DND-41 (cell line): ENCODE results near the gene PARVA.

Source experiments
- ATAC-seq: fragments of 200-7000 bp; cut with Tn5 transposase; 3 replicates; pipeline ENCODE4 v1.9.1; 2021; ENCODE audit warnings: low read depth; ENCODE audit not compliant: insufficient read depth
- DNase-seq: peaks from one replicate; pipeline ENCODE4 v3.0.0-alpha.2; 2020
- H2AFZ ChIP-seq: 2 replicates; pipeline ENCODE4 v1.6.0; 2012; ENCODE audit warnings: low read depth, low read length
- H3K27ac ChIP-seq: 2 replicates; pipeline ENCODE4 v1.5.1; 2012; ENCODE audit warnings: low read length, inconsistent platforms
- H3K27me3 ChIP-seq: fragments of 200-600 bp; sonication (generic); 2 replicates; pipeline ENCODE4 v1.6.0; 2012; ENCODE audit warnings: low read length, mild to moderate bottlenecking, inconsistent platforms; ENCODE audit not compliant: insufficient read depth, poor library complexity
- H3K36me3 ChIP-seq: 2 replicates; pipeline ENCODE4 v1.5.1; 2012; ENCODE audit warnings: low read length, inconsistent platforms; ENCODE audit not compliant: insufficient read depth
- H3K4me1 ChIP-seq: 2 replicates; pipeline ENCODE4 v1.5.1; 2012; ENCODE audit warnings: mild to moderate bottlenecking, low read length; ENCODE audit not compliant: insufficient read depth
- H3K4me2 ChIP-seq: 2 replicates; pipeline ENCODE4 v1.6.0; 2012; ENCODE audit warnings: mild to moderate bottlenecking, moderate library complexity, low read length, inconsistent platforms; ENCODE audit not compliant: insufficient read depth
- H3K4me3 ChIP-seq, 2 experiments: fragments of 200-600 bp in 1 of 2; shearing (Covaris generic) in 1 of 2; 2 replicates each; pipeline ENCODE4 v1.5.1; 2012 to 2016; ENCODE audit warnings: inconsistent platforms in 2 of 2, low read length in 2 of 2, mild to moderate bottlenecking in 2 of 2, low read depth in 1 of 2, moderate library complexity in 1 of 2
- H3K79me2 ChIP-seq: 2 replicates; pipeline ENCODE4 v1.6.0; 2012; ENCODE audit warnings: low read length, inconsistent platforms; ENCODE audit not compliant: insufficient read depth
- H3K9ac ChIP-seq: 2 replicates; pipeline ENCODE4 v1.6.0; 2012; ENCODE audit warnings: low read depth, mild to moderate bottlenecking, inconsistent platforms, low read length, moderate library complexity
- H3K9me3 ChIP-seq: 2 replicates; pipeline ENCODE4 v1.5.1; 2012; ENCODE audit warnings: low read length, moderate library complexity, mild to moderate bottlenecking, inconsistent platforms; ENCODE audit not compliant: insufficient read depth, severe bottlenecking
- H4K20me1 ChIP-seq: 2 replicates; pipeline ENCODE4 v1.6.0; 2012; ENCODE audit warnings: low read length; ENCODE audit not compliant: insufficient read depth
- EZH2 ChIP-seq: IDR thresholded peaks from 3 replicates; pipeline ENCODE4 v1.6.1; 2012; ENCODE audit warnings: borderline replicate concordance, low read depth, mild to moderate bottlenecking, moderate library complexity, low read length, inconsistent platforms; ENCODE audit not compliant: severe bottlenecking
- TF ChIP-seq, protein P1 (sequence below): IDR thresholded peaks from 2 replicates; pipeline ENCODE4 v1.5.1; 2012; ENCODE audit warnings: borderline replicate concordance, low read length, moderate library complexity, mild to moderate bottlenecking; ENCODE audit not compliant: poor library complexity, severe bottlenecking; ENCODE audit errors: extremely low read depth

Gene PARVA

DNA sequence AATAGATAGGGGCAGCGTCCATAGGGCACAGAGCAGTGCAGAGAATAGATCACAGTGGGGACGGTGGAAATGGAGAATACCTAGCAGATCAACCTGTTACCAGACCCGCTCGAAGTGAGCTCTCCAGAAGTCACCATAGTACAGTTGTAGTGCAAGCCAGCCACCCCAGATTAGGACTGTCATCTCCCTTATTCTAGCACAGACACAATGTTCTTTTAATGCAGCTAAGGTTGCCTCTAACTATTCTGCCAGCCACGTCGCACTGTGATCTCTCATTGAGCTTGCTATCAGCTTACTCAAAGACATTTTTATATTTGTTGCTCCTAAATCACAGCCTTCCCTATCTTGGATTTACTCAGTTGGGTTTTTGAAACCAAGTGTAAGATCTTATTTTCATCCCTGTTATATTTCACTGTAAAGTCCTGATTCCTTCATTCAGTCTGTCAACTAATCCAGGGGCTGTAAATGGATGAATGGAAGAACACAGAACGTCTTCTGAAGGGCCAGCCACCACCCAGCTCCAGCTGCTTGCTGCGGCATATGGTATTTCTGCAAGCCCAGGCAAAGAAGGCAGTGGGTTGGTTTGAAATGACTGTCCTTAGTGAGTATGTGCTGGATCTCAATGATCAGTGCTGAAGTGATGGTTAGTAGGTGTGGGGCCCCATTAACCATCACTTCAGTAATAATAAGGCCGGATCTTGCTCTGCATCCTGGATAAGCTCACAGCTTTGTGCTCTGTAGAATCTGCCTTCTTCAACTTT lies 3.4 kb downstream of the PARVA start:
- no peak for TF ChIP-seq EZH2
- TF ChIP-seq, protein P1, sequence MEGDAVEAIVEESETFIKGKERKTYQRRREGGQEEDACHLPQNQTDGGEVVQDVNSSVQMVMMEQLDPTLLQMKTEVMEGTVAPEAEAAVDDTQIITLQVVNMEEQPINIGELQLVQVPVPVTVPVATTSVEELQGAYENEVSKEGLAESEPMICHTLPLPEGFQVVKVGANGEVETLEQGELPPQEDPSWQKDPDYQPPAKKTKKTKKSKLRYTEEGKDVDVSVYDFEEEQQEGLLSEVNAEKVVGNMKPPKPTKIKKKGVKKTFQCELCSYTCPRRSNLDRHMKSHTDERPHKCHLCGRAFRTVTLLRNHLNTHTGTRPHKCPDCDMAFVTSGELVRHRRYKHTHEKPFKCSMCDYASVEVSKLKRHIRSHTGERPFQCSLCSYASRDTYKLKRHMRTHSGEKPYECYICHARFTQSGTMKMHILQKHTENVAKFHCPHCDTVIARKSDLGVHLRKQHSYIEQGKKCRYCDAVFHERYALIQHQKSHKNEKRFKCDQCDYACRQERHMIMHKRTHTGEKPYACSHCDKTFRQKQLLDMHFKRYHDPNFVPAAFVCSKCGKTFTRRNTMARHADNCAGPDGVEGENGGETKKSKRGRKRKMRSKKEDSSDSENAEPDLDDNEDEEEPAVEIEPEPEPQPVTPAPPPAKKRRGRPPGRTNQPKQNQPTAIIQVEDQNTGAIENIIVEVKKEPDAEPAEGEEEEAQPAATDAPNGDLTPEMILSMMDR = no peak
- H3K36me3 ChIP-seq = no peaks in the 10 kb centered on the region
- H3K4me1 ChIP-seq = no peaks in the 10 kb centered on the region
- peaks cover 2% of the 10 kb centered on the region for H3K27me3 ChIP-seq
- DNase-seq (no peak), ATAC-seq (no peak)
- no peak overlapping the region for H3K9ac ChIP-seq
- H3K4me2 ChIP-seq = no peak overlapping the region
- no peak overlapping the region for H3K27ac ChIP-seq
- H3K9me3 ChIP-seq = no peaks in the 10 kb centered on the region
- no peaks in the 10 kb centered on the region for H3K79me2 ChIP-seq
- no peak overlapping the region for H2AFZ ChIP-seq
- no peak overlapping the region for H3K4me3 ChIP-seq
- no peaks in the 10 kb centered on the region for H4K20me1 ChIP-seq

DNA sequence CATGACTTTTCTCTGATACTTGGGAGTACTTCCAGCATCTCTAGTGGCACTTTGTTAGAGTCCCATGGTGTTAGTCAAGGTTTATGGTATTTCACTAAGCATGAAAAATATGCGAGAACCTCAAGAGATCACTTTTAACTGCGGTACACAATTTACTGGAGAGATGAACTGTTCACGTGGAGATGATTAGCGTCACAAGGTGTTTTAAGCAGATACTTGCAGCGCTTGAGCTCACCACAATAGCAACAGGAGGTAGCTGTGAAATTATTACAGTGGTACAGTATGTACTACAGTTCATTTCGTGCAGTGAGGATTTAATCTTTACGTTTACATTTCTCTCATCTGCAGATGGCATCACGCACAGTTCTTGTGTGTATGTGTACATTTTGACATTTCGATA lies 4.5 kb downstream of the PARVA start:
- no peak overlapping the region for H3K27ac ChIP-seq
- H3K9me3 ChIP-seq = no peaks in the 10 kb centered on the region
- no peaks in the 10 kb centered on the region for H3K79me2 ChIP-seq
- DNase-seq (no peak), ATAC-seq (no peak)
- TF ChIP-seq, protein P1 = no peak
- TF ChIP-seq EZH2 = no peak
- no peak overlapping the region for H2AFZ ChIP-seq
- no peak overlapping the region for H3K4me3 ChIP-seq
- no peaks in the 10 kb centered on the region for H3K36me3 ChIP-seq
- H3K4me1 ChIP-seq = no peaks in the 10 kb centered on the region
- peaks cover 3% of the 10 kb centered on the region for H3K27me3 ChIP-seq
- H3K9ac ChIP-seq = no peak overlapping the region
- no peaks in the 10 kb centered on the region for H4K20me1 ChIP-seq
- H3K4me2 ChIP-seq = no peak overlapping the region

DNA sequence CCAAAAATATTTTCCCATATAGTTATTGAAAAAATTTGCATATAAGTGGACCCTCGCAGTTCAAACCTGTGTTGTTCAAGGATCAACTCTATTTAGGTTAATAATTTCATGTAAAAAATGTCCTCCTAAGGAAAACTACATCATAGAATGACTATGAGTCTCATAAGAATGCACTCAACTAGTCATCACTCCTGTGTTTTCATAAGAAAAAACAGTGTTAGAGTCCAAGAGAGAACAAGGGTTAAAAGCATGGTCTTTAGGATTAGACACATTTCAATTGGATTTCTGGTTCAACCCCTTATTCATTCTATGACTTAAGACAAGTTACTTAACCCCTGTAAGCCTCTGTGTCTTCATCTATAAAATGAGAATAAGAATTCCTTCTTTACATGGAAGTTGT lies 5.1 kb downstream of the PARVA start:
- DNase-seq (no peak), ATAC-seq (no peak)
- no peak overlapping the region for H3K4me3 ChIP-seq

More for the DNA sequence above, 5.1 kb downstream of the PARVA start:
- H3K27me3 ChIP-seq = peaks cover 6% of the 10 kb centered on the region
- no peaks in the 10 kb centered on the region for H3K9me3 ChIP-seq
- H3K27ac ChIP-seq = no peak overlapping the region
- no peaks in the 10 kb centered on the region for H3K36me3 ChIP-seq
- H3K4me2 ChIP-seq = no peak overlapping the region
- no peak overlapping the region for H3K9ac ChIP-seq
- no peaks in the 10 kb centered on the region for H3K4me1 ChIP-seq
- TF ChIP-seq, protein P1 = no peak
- TF ChIP-seq EZH2 = no peak
- H3K79me2 ChIP-seq = no peaks in the 10 kb centered on the region
- no peak overlapping the region for H2AFZ ChIP-seq
- H4K20me1 ChIP-seq = no peaks in the 10 kb centered on the region
